Ammon's horn (tissue), 1 donor: ENCODE data around the gene ADAM23.

Experiments
- DNase-seq: peaks from one replicate; pipeline ENCODE4 v3.0.0-alpha.2; 2016; ENCODE audit warnings: low spot score

The ADAM23 gene

GRCh38 chr2:206511283-206511682, 68.0 kb downstream of the ADAM23 start:
- no peak for DNase-seq

GRCh38 chr2:206512999-206513398, 69.7 kb downstream of the ADAM23 start:
- DNase-seq, result no peak

- DNase-seq, result no peak
These were observed 72.2 kb downstream of the ADAM23 start for GRCh38 chr2:206515580-206515979.

- DNase-seq, result no peak
These were observed 75.7 kb downstream of the ADAM23 start for GRCh38 chr2:206518997-206519396.

GRCh38 chr2:206520450-206520849, 77.1 kb downstream of the ADAM23 start:
- no peak for DNase-seq

GRCh38 chr2:206521115-206521514, 77.8 kb downstream of the ADAM23 start:
- no peak for DNase-seq

GRCh38 chr2:206521612-206522011, 78.3 kb downstream of the ADAM23 start:
- DNase-seq, result no peak

- no peak for DNase-seq
These were observed 83.1 kb downstream of the ADAM23 start for GRCh38 chr2:206526416-206526815.

- DNase-seq, result no peak
These were observed 83.8 kb downstream of the ADAM23 start for GRCh38 chr2:206527153-206527552.

GRCh38 chr2:206530727-206531126, 87.4 kb downstream of the ADAM23 start:
- no peak for DNase-seq

- DNase-seq, result peak; percentile 30
These were observed 88.7 kb downstream of the ADAM23 start for GRCh38 chr2:206531996-206532543.

- no peak for DNase-seq
These were observed 90.6 kb downstream of the ADAM23 start for GRCh38 chr2:206533977-206534376.

GRCh38 chr2:206535260-206535986, 92.1 kb downstream of the ADAM23 start:
- DNase-seq, result no peak

- DNase-seq, result no peak
These were observed 97.4 kb downstream of the ADAM23 start for GRCh38 chr2:206540757-206541156.

GRCh38 chr2:206543073-206543472, 99.7 kb downstream of the ADAM23 start:
- no peak for DNase-seq

- no peak for DNase-seq
These were observed 105.1 kb downstream of the ADAM23 start for GRCh38 chr2:206548383-206548782.

- no peak for DNase-seq
These were observed 112.4 kb downstream of the ADAM23 start for GRCh38 chr2:206555721-206556120.

GRCh38 chr2:206556357-206556949, 113.1 kb downstream of the ADAM23 start:
- peak; percentile 38 for DNase-seq

GRCh38 chr2:206557321-206557720, 114.0 kb downstream of the ADAM23 start:
- no peak for DNase-seq

- DNase-seq, result no peak
These were observed 115.2 kb downstream of the ADAM23 start for GRCh38 chr2:206558492-206558891.

GRCh38 chr2:206561962-206562361, 118.6 kb downstream of the ADAM23 start:
- DNase-seq, result no peak

- no peak for DNase-seq
These were observed 119.0 kb downstream of the ADAM23 start for GRCh38 chr2:206562375-206562774.

- DNase-seq, result no peak
These were observed 120.0 kb downstream of the ADAM23 start for GRCh38 chr2:206563374-206563773.

- no peak for DNase-seq
These were observed 122.3 kb downstream of the ADAM23 start for GRCh38 chr2:206565666-206566065.
